Neuronal stem cell (in vitro differentiated cells): ENCODE results near the gene TRAP1.

Experiments used
- DNase-seq: peaks from one replicate; pipeline ENCODE4 v3.0.0-alpha.2; 2013; ENCODE audit warnings: low spot score
- H2AFZ ChIP-seq: one replicate; pipeline ENCODE4 v1.6.1; 2013; ENCODE audit warnings: mild to moderate bottlenecking, low read length, inconsistent platforms
- H2AK5ac ChIP-seq: 2 replicates; pipeline ENCODE4 v1.6.1; 2013; ENCODE audit warnings: low read depth, mild to moderate bottlenecking, inconsistent platforms, low read length, moderate library complexity, mixed read lengths
- H2BK120ac ChIP-seq: 2 replicates; pipeline ENCODE4 v1.6.1; 2013; ENCODE audit warnings: low read depth, mild to moderate bottlenecking, inconsistent platforms, low read length, moderate library complexity, mixed read lengths
- H2BK12ac ChIP-seq: one replicate; pipeline ENCODE4 v1.6.1; 2013; ENCODE audit warnings: low read length, inconsistent platforms
- H2BK15ac ChIP-seq: 2 replicates; pipeline ENCODE4 v1.6.1; 2013; ENCODE audit warnings: mild to moderate bottlenecking, low read length, inconsistent platforms, mixed read lengths
- H2BK5ac ChIP-seq: one replicate; pipeline ENCODE4 v1.6.1; 2013; ENCODE audit warnings: inconsistent platforms, mild to moderate bottlenecking, low read length, moderate library complexity
- H3K14ac ChIP-seq: one replicate; pipeline ENCODE4 v1.6.1; 2013; ENCODE audit warnings: low read length, inconsistent platforms
- H3K18ac ChIP-seq: 2 replicates; pipeline ENCODE4 v1.6.1; 2013; ENCODE audit warnings: low read length, inconsistent platforms
- H3K23ac ChIP-seq: 2 replicates; pipeline ENCODE4 v1.6.1; 2013; ENCODE audit warnings: low read depth, mild to moderate bottlenecking, mixed read lengths, low read length, inconsistent platforms; ENCODE audit not compliant: poor library complexity
- H3K27ac ChIP-seq: replicated peaks from 3 replicates; pipeline ENCODE4 v1.5.1; 2013; ENCODE audit warnings: low read length, inconsistent platforms
- H3K27me3 ChIP-seq, 3 experiments: 2 replicates each; pipeline ENCODE4 v1.6.1; 2013; ENCODE audit warnings: low read length in 3 of 3, mild to moderate bottlenecking in 2 of 3, inconsistent platforms in 1 of 3, low read depth in 1 of 3, mixed read lengths in 1 of 3, moderate library complexity in 1 of 3; ENCODE audit not compliant: control insufficient read depth in 3 of 3, insufficient read depth in 3 of 3
- H3K36me3 ChIP-seq, 2 donors: replicated peaks in 1 of 2; 2 replicates each; pipeline ENCODE4 v1.6.1; 2013; ENCODE audit warnings: low read length in 2 of 2; ENCODE audit not compliant: control insufficient read depth in 2 of 2, insufficient read depth in 2 of 2
- H3K4ac ChIP-seq: 2 replicates; pipeline ENCODE4 v1.6.1; 2013; ENCODE audit warnings: inconsistent platforms, mild to moderate bottlenecking, low read length, moderate library complexity
- H3K4me1 ChIP-seq, 2 donors: 1 replicate in 1 of 2; 2 replicates in 1 of 2; pipeline ENCODE4 v1.6.1; 2013; ENCODE audit warnings: low read length in 2 of 2, low read depth in 1 of 2; ENCODE audit not compliant: control insufficient read depth in 2 of 2, insufficient read depth in 1 of 2
- H3K4me2 ChIP-seq: one replicate; pipeline ENCODE4 v1.6.1; 2013; ENCODE audit warnings: mild to moderate bottlenecking, low read length, inconsistent platforms; ENCODE audit not compliant: insufficient read depth, poor library complexity, severe bottlenecking
- H3K4me3 ChIP-seq, 2 donors: 2 replicates each; pipeline ENCODE4 v1.5.1; 2013; ENCODE audit warnings: low read length in 2 of 2, mild to moderate bottlenecking in 2 of 2, inconsistent platforms in 1 of 2, moderate library complexity in 1 of 2
- H3K79me1 ChIP-seq: one replicate; pipeline ENCODE4 v1.6.1; 2013; ENCODE audit warnings: low read depth, mild to moderate bottlenecking, inconsistent platforms, low read length, moderate library complexity
- H3K9ac ChIP-seq: one replicate; pipeline ENCODE4 v1.6.1; 2013; ENCODE audit warnings: mild to moderate bottlenecking, low read depth, low read length, inconsistent platforms; ENCODE audit not compliant: poor library complexity
- H3K9me3 ChIP-seq, 2 donors: replicated peaks in 1 of 2; 2 replicates each; pipeline versions ENCODE3 to v1.6.1; 2013; ENCODE audit warnings: low read length in 2 of 2, mild to moderate bottlenecking in 2 of 2, inconsistent platforms in 1 of 2, low read depth in 1 of 2, mixed read lengths in 1 of 2, moderate library complexity in 1 of 2; ENCODE audit not compliant: control insufficient read depth in 2 of 2, insufficient read depth in 1 of 2
- H4K8ac ChIP-seq: one replicate; pipeline ENCODE4 v1.6.1; 2013; ENCODE audit warnings: low read depth, mild to moderate bottlenecking, inconsistent platforms, low read length, moderate library complexity
- H4K91ac ChIP-seq: one replicate; pipeline ENCODE4 v1.6.1; 2013; ENCODE audit warnings: low read length, low read depth, mild to moderate bottlenecking, inconsistent platforms; ENCODE audit not compliant: poor library complexity
- WGBS, 2 donors: extraction: QIAGEN DNeasy Blood & Tissue Kit; methylation state at CpG; one replicate each; pipeline ENCODE4 v1.1.7; 2013; ENCODE audit warnings: missing lambda C conversion rate in 2 of 2, mixed read lengths in 1 of 2; ENCODE audit not compliant: insufficient read length in 2 of 2, insufficient replicate concordance in 1 of 2; ENCODE audit errors: extremely low coverage in 2 of 2; 5-methylcytosine and 5-hydroxymethylcytosine counted together

TRAP1 gene

DNA sequence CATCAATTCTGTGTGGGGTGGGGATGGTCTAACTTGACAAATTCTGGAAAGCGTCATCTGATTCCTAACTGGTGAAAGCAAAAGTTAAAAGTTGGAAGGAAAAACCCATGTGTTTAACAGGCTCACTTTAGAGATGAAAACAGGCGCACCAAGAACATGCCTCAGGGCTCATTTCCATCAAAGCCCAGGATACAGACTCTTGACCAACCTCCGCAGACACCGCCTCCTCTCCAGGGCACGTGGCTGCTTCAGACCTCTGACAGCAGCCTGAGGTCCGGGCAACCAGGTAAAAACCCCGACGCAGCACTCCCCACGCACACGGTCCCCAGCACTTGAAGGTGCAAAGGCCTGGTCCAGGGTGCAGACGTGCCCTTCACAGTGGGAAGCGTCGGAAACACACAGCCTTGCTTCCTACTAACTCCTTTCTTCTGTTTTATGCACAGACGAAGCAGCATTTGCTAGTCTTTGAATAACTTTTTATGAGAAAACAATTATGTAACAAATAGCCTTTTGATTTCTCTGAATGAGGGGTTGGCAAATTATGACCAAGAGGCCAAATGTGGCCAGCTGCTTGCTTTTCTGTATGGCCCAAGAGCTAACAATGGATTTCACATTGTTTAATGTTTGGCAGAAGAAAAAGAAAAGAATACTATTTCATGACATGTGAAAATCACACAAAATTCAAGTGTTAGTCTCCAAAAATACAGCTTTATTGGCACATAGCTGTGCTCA lies 44.2 kb upstream of the TRAP1 start:
- no peak overlapping the region for H3K27ac ChIP-seq
- H3K27me3 ChIP-seq = no peaks in the 10 kb centered on the region
- H2AFZ ChIP-seq = no peak overlapping the region
- no peak overlapping the region for H4K8ac ChIP-seq
- H2BK12ac ChIP-seq = no peak overlapping the region
- no peak overlapping the region for H2BK5ac ChIP-seq
- H3K4me2 ChIP-seq = no peak overlapping the region
- H3K4ac ChIP-seq = no peak overlapping the region
- H3K4me3 ChIP-seq = peak overlapping the region in 1 of 2 donors; percentile 37
- H4K91ac ChIP-seq = no peak overlapping the region
- H2BK15ac ChIP-seq = no peak overlapping the region
- H3K9me3 ChIP-seq = no peaks in the 10 kb centered on the region
- H3K18ac ChIP-seq = no peak overlapping the region
- no peak overlapping the region for H2AK5ac ChIP-seq
- H3K36me3 ChIP-seq = peaks cover 34 to 88% of the 10 kb centered on the region in 2 donors
- H3K79me1 ChIP-seq = no peaks in the 10 kb centered on the region
- no peaks in the 10 kb centered on the region for H3K4me1 ChIP-seq
- H3K9ac ChIP-seq = no peak overlapping the region
- WGBS, 2 donors = no CpG with 5 or more reads among the region's 14 CpGs
- DNase-seq = no peak
- H3K23ac ChIP-seq = peak overlapping the region; percentile 22
- no peak overlapping the region for H3K14ac ChIP-seq
- H2BK120ac ChIP-seq = no peak overlapping the region

- Histone ChIP-seq H3K4ac (no peak overlapping the region), H3K27me3 (no peaks in the 10 kb centered on the region), H2BK5ac (no peak overlapping the region), H3K9ac (no peak overlapping the region), H3K9me3 (no peaks in the 10 kb centered on the region), H3K18ac (no peak overlapping the region), H3K79me1 (peaks cover 2% of the 10 kb centered on the region), H2BK120ac (no peak overlapping the region), H2BK12ac (no peak overlapping the region), H4K91ac (no peak overlapping the region), H4K8ac (no peak overlapping the region), H3K36me3 (peaks cover 31 to 88% of the 10 kb centered on the region in 2 donors), H3K14ac (no peak overlapping the region), H3K4me1 (no peaks in the 10 kb centered on the region), H3K23ac (no peak overlapping the region), H3K4me3 (no peak overlapping the region), H3K27ac (no peak overlapping the region), H2AK5ac (no peak overlapping the region), H3K4me2 (no peak overlapping the region), H2AFZ (no peak overlapping the region), H2BK15ac (no peak overlapping the region)
- no CpG with 5 or more reads among the region's 6 CpGs for WGBS, 2 donors
- no peak for DNase-seq
These were observed 43.2 kb upstream of the TRAP1 start for GRCh38 chr16:3760518-3760917.

GRCh38 chr16:3759736-3760135 lies 42.4 kb upstream of the TRAP1 start:
- Histone ChIP-seq H2AFZ (no peak overlapping the region), H3K4me2 (no peak overlapping the region), H2BK5ac (no peak overlapping the region), H2AK5ac (no peak overlapping the region), H3K23ac (no peak overlapping the region), H4K8ac (no peak overlapping the region), H3K4me3 (no peak overlapping the region), H2BK15ac (no peak overlapping the region), H3K9me3 (no peaks in the 10 kb centered on the region), H4K91ac (no peak overlapping the region), H3K27ac (no peak overlapping the region), H3K4ac (no peak overlapping the region), H2BK120ac (no peak overlapping the region), H3K14ac (no peak overlapping the region), H3K27me3 (no peaks in the 10 kb centered on the region), H2BK12ac (no peak overlapping the region), H3K36me3 (peaks cover 29 to 89% of the 10 kb centered on the region in 2 donors), H3K18ac (no peak overlapping the region), H3K79me1 (peaks cover 2% of the 10 kb centered on the region), H3K4me1 (no peaks in the 10 kb centered on the region), H3K9ac (no peak overlapping the region)
- WGBS, 2 donors = no CpG with 5 or more reads among the region's 5 CpGs
- DNase-seq = no peak

GRCh38 chr16:3756113-3756512 lies 38.8 kb upstream of the TRAP1 start:
- Histone ChIP-seq H4K8ac (no peak overlapping the region), H2BK12ac (no peak overlapping the region), H2BK15ac (no peak overlapping the region), H3K18ac (no peak overlapping the region), H3K4me1 (peaks cover 0 to 2% of the 10 kb centered on the region in 2 donors), H2BK5ac (no peak overlapping the region), H4K91ac (no peak overlapping the region), H3K27ac (no peak overlapping the region), H2AK5ac (no peak overlapping the region), H3K9me3 (no peaks in the 10 kb centered on the region), H3K4me3 (no peak overlapping the region), H3K27me3 (no peaks in the 10 kb centered on the region), H3K36me3 (peaks cover 30 to 96% of the 10 kb centered on the region in 2 donors), H3K79me1 (peaks cover 5% of the 10 kb centered on the region), H2BK120ac (no peak overlapping the region), H3K4me2 (no peak overlapping the region), H2AFZ (no peak overlapping the region), H3K4ac (no peak overlapping the region), H3K14ac (no peak overlapping the region), H3K23ac (no peak overlapping the region), H3K9ac (no peak overlapping the region)
- DNase-seq = no peak
- WGBS, 2 donors = no CpG with 5 or more reads among the region's 9 CpGs
